Tibial artery (tissue), 4 donors: Measurements from ENCODE around the gene CLIC3.
A peak's percentile ranks its signal among the peaks of the same experiment; 100 is the strongest.

Experiments used
- DNase-seq, 2 donors: peaks; one replicate each; pipeline ENCODE4 v3.0.0-alpha.2; 2019
- H3K27ac ChIP-seq, 2 donors: fragments of 200-600 bp; sonication (generic) in 1 of 2; 1 replicate in 1 of 2; 2 replicates in 1 of 2; pipeline ENCODE4 v1.5.1; 2018 to 2019; ENCODE audit warnings: mild to moderate bottlenecking in 1 of 2
- H3K27me3 ChIP-seq, 2 donors: fragments of 200-600 bp; sonication (generic) in 1 of 2; one replicate each; pipeline versions ENCODE4 v1.5.1 to v1.6.0; 2016 to 2019
- H3K36me3 ChIP-seq, 3 donors: fragments of 200-600 bp; sonication (generic) in 2 of 3; one replicate each; pipeline ENCODE4 v1.5.1; 2016 to 2019; ENCODE audit warnings: mild to moderate bottlenecking in 2 of 3
- H3K4me1 ChIP-seq, 4 donors: fragments of 200-600 bp; sonication (generic) in 2 of 4; 1 replicate in 3 of 4; 2 replicates in 1 of 4; pipeline ENCODE4 v1.5.1; 2016 to 2019
- H3K4me3 ChIP-seq, 2 donors: fragments of 200-600 bp; sonication (generic) in 1 of 2; 1 replicate in 1 of 2; 2 replicates in 1 of 2; pipeline ENCODE4 v1.5.1; 2018 to 2019; ENCODE audit warnings: mild to moderate bottlenecking in 2 of 2
- H3K9me3 ChIP-seq, 3 donors: fragments of 200-600 bp; sonication (generic) in 1 of 3; one replicate each; pipeline ENCODE4 v1.5.1; 2016 to 2019
- CTCF ChIP-seq, 2 experiments: fragments of 200-600 bp in 1 of 2; fragments of 450-650 bp in 1 of 2; IDR thresholded peaks; one replicate each; pipeline ENCODE4 v1.5.1; 2017 to 2019; ENCODE audit warnings: antibody characterized with exemption in 2 of 2, mild to moderate bottlenecking in 1 of 2, moderate library complexity in 1 of 2
- intact Hi-C: fragments of 100-400 bp; cut with DNase I; formaldehyde crosslinking; loops from one replicate; pipeline ENCODE4 v1.15.0; 2023; ENCODE audit warnings: low total_unique reads

The CLIC3 gene

DNA sequence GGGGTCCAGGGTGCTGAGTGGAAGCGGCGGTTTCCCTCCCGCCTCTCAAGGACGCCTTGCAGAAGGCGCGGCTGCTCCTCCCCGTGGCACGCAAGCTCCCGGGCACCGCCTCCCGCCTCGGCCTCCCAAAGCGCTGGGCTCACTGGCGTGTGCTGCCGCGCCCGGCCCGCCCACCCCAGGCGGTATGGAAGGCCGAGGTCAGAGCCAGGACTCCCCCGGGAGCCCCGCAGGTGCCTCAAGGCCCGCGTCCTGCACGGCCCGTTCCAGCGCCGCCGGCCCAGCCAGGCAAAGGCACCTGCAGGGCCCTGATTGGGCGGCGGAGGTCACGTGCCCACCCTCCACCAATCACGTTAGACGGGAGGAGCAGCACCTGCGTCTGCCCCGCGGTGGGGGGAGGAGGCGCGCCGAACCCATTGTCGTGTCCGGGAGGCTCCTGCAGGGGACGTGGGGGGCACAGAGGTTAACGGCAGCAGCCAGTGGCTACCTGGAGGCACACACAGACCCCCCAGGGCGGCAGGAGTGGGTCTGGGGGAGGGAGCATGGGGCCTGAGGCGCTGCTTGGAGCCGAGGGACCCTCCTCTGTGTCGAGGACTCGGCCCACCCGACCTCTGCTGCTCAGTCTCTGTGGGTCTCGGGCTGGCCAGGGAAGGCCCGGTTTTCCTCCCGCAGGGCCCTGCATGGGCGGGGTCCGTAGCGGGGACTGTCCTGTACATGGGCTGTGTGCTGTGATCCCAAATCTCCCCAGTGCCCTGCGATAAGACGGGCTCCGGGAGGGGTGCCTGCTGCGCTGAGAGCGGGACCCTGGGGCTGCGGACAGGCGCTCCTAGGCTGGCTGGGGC, 46.3 kb downstream of the CLIC3 start:
- peak overlapping the region; percentile 61 to 93 for H3K4me3 ChIP-seq
- H3K36me3 ChIP-seq, result no peaks in the 10 kb centered on the region
- DNase-seq, result peak; percentile 89 to 97
- no peaks in the 10 kb centered on the region for H3K9me3 ChIP-seq
- peak; percentile 11 to 30 for TF ChIP-seq CTCF (IDR thresholded peaks at IDR 0.05)
- intact Hi-C loops, result loop anchor here (5.0 kb wide), 2 partner anchors 37 to 77 kb away; partner anchors contain the start of gene ABCA2
- peak overlapping the region; percentile 86 to 89 for H3K27ac ChIP-seq
- H3K27me3 ChIP-seq, result no peaks in the 10 kb centered on the region
- H3K4me1 ChIP-seq, result peaks cover 0 to 35% (median 26%) of the 10 kb centered on the region in 4 donors

- no peak for DNase-seq
- Histone ChIP-seq H3K9me3 (no peaks in the 10 kb centered on the region), H3K4me3 (peak overlapping the region; percentile 61 to 93), H3K4me1 (peaks cover 0 to 39% (median 29%) of the 10 kb centered on the region in 4 donors), H3K36me3 (no peaks in the 10 kb centered on the region), H3K27ac (peak overlapping the region; percentile 86 to 89), H3K27me3 (no peaks in the 10 kb centered on the region)
- no peak for TF ChIP-seq CTCF (IDR thresholded peaks at IDR 0.05)
- intact Hi-C loops, result no loop called here
Measured at GRCh38 chr9:136949239-136949816, 47.0 kb downstream of the CLIC3 start.

- intact Hi-C loops, result no loop called here
- no peaks in the 10 kb centered on the region for H3K27me3 ChIP-seq
Measured at GRCh38 chr9:136947955-136948510, 48.3 kb downstream of the CLIC3 start.

DNA sequence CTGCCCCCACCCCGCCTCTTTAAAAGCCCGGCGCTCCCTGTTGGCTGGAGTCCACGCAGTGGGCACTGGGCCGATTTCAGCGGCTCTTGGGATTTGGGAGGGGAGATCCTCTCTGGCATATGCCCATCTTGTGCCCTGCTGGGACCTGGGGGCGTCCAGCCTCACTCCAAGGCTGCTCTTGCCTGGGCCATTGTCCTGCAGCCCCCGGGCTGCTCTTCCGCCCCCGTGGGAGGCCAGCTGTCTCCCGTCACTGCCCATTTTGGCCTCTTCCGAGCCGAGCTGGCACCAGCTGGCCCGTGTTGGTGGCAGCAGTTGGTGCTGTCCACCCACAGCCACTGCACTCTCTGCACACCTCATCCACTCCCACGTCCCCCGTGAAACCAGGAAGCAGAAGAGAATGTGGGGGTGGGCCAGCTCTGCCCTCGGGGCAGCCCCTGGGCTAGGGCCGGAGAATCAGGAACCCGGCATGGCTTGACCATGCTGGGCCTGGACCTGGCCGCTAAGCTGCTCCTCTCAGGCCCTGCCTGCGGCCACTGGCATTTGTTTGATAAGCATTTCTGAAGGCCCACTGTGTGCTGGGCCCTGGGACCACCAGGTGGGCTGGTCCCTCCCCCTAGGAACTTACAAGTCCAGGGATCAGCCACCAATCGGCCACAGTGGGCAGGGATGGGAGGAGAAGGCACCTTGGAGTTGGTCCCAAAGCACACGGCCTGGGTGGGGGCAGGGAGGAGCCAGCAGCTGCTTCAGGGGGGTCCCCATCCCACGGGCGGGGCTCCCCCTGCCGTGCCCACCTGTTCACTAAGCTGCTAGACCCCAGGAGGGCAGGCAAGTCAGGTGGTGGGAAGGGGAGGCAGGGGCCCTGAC, 49.1 kb downstream of the CLIC3 start:
- no peak for TF ChIP-seq CTCF (IDR thresholded peaks at IDR 0.05)

More at GRCh38 chr9:136947955-136948510, 48.3 kb downstream of the CLIC3 start:
- DNase-seq, result no peak
- H3K4me1 ChIP-seq, result peaks cover 0 to 47% (median 36%) of the 10 kb centered on the region in 4 donors
- H3K36me3 ChIP-seq, result peaks cover 2 to 8% (median 3%) of the 10 kb centered on the region in 3 donors
- no peak overlapping the region for H3K27ac ChIP-seq
- peak; percentile 30 to 32 for TF ChIP-seq CTCF (IDR thresholded peaks at IDR 0.05)
- no peaks in the 10 kb centered on the region for H3K9me3 ChIP-seq
- H3K4me3 ChIP-seq, result no peak overlapping the region

More for the DNA sequence above, 49.1 kb downstream of the CLIC3 start:
- DNase-seq, result no peak
- no peaks in the 10 kb centered on the region for H3K27me3 ChIP-seq
- H3K4me3 ChIP-seq, result no peak overlapping the region
- intact Hi-C loops, result no loop called here
- H3K4me1 ChIP-seq, result peaks cover 0 to 55% (median 44%) of the 10 kb centered on the region in 4 donors
- H3K27ac ChIP-seq, result peak overlapping the region in 1 of 2 donors; percentile 22
- H3K36me3 ChIP-seq, result peaks cover 10 to 16% (median 10%) of the 10 kb centered on the region in 3 donors
- no peaks in the 10 kb centered on the region for H3K9me3 ChIP-seq
